GM18861 (cell line): ENCODE results near the gene STYK1.
"Not testable (repeated sequence)": the region's sequence is repeated elsewhere in the genome, so short reads cannot be mapped to it uniquely, and the experiment has no call there.

Source experiments
- ATAC-seq: cut with Tn5 transposase; IDR thresholded peaks from one replicate; pipeline ENCODE4 v1.9.1; 2021; ENCODE audit not compliant: unreplicated experiment

Gene STYK1

GRCh38 chr12:10690906-10691305 lies 17.1 kb upstream of the STYK1 start:
- no peak for ATAC-seq

GRCh38 chr12:10689146-10689545 lies 15.3 kb upstream of the STYK1 start:
- ATAC-seq = no peak

- ATAC-seq = no peak
Observed at GRCh38 chr12:10688042-10688441, 14.2 kb upstream of the STYK1 start.

- no peak for ATAC-seq
Observed at GRCh38 chr12:10672231-10672868, 1.5 kb downstream of the STYK1 start.

- no peak for ATAC-seq
Observed at GRCh38 chr12:10669533-10669932, 4.3 kb downstream of the STYK1 start.

- ATAC-seq = no peak
Observed at GRCh38 chr12:10668526-10668925, 5.3 kb downstream of the STYK1 start.

GRCh38 chr12:10667581-10667980 lies 6.3 kb downstream of the STYK1 start:
- ATAC-seq = no peak

- ATAC-seq = no peak
Observed at GRCh38 chr12:10664499-10664898, 9.4 kb downstream of the STYK1 start.

GRCh38 chr12:10663869-10664268 lies 10.0 kb downstream of the STYK1 start:
- no peak for ATAC-seq

- ATAC-seq = no peak
Observed at GRCh38 chr12:10661338-10661737, 12.5 kb downstream of the STYK1 start.

- no peak for ATAC-seq
Observed at GRCh38 chr12:10654003-10654402, 19.8 kb downstream of the STYK1 start.

GRCh38 chr12:10652192-10652591 lies 21.7 kb downstream of the STYK1 start:
- ATAC-seq = no peak

GRCh38 chr12:10646576-10646975 lies 27.3 kb downstream of the STYK1 start:
- not testable (repeated sequence) for ATAC-seq

- ATAC-seq = no peak
Observed at GRCh38 chr12:10645910-10646309, 27.9 kb downstream of the STYK1 start.

GRCh38 chr12:10641735-10642500 lies 31.9 kb downstream of the STYK1 start:
- ATAC-seq = no peak

GRCh38 chr12:10638728-10639127 lies 35.1 kb downstream of the STYK1 start:
- no peak for ATAC-seq

- ATAC-seq = no peak
Observed at GRCh38 chr12:10636611-10637010, 37.2 kb downstream of the STYK1 start.

- ATAC-seq = no peak
Observed at GRCh38 chr12:10636124-10636523, 37.7 kb downstream of the STYK1 start.

- ATAC-seq = no peak
Observed at GRCh38 chr12:10635306-10635705, 38.5 kb downstream of the STYK1 start.

GRCh38 chr12:10634427-10634826 lies 39.4 kb downstream of the STYK1 start:
- ATAC-seq = no peak

GRCh38 chr12:10633541-10633940 lies 40.3 kb downstream of the STYK1 start:
- ATAC-seq = no peak

GRCh38 chr12:10632226-10632625 lies 41.6 kb downstream of the STYK1 start:
- no peak for ATAC-seq

GRCh38 chr12:10624605-10625004 lies 49.2 kb downstream of the STYK1 start:
- ATAC-seq = no peak
